ENCODE measurements around the gene NHLRC2.

GRCh38 chr10:113882240-113882639 is 27.8 kb downstream of the NHLRC2 start:
- TF ChIP-seq CTCF (IDR thresholded peaks at IDR 0.05) (no peak), POLR2A (IDR thresholded peaks at IDR 0.05) (no peak)

Data from thyroid gland (tissue), 4 donors.